ENCODE measurements around the gene FLRT1.

FLRT1 gene
- 0 reads per million in 4 donors for total RNA-seq

GRCh38 chr11:64035576-64035975 lies at the start of gene FLRT1:
Gene FLRT1, plus strand, starts transcription at chr11:64035931. Its CDS starts 80,337 bp downstream, at chr11:64116268.
- no peak for DNase-seq

- DNase-seq: peak; percentile 77 to 91 (median 81)
Observed at GRCh38 chr11:63986156-63986931, 49.4 kb upstream of the FLRT1 start, which contains the start of gene OTUB1. Gene OTUB1, plus strand, starts transcription at chr11:63986438. Its CDS starts 19 bp downstream, at chr11:63986457.

- DNase-seq: no peak
Observed at GRCh38 chr11:63986932-63987513, 48.7 kb upstream of the FLRT1 start.

GRCh38 chr11:63991558-63991957 lies 44.2 kb upstream of the FLRT1 start:
- no peak for DNase-seq

- DNase-seq: no peak
Observed at GRCh38 chr11:63993100-63993499, 42.6 kb upstream of the FLRT1 start.

- no peak for DNase-seq
Observed at GRCh38 chr11:63993993-63994392, 41.7 kb upstream of the FLRT1 start.

- DNase-seq: no peak
Observed at GRCh38 chr11:63996512-63996911, 39.2 kb upstream of the FLRT1 start.

- no peak for DNase-seq
Observed at GRCh38 chr11:63997104-63997700, 38.5 kb upstream of the FLRT1 start.

- no peak for DNase-seq
Observed at GRCh38 chr11:63997801-63998337, 37.9 kb upstream of the FLRT1 start.

- no peak for DNase-seq
Observed at GRCh38 chr11:63998558-63999348, 37.0 kb upstream of the FLRT1 start.

- peak; percentile 36 to 57 (median 50) for DNase-seq
Observed at GRCh38 chr11:63999349-64000025, 36.2 kb upstream of the FLRT1 start.

- DNase-seq: peak; percentile 60 to 78 (median 68)
Observed at GRCh38 chr11:64000026-64000739, 35.5 kb upstream of the FLRT1 start.

GRCh38 chr11:64000740-64001483 lies 34.8 kb upstream of the FLRT1 start:
- DNase-seq: no peak

GRCh38 chr11:64001484-64002420 lies 34.0 kb upstream of the FLRT1 start:
- no peak for DNase-seq

GRCh38 chr11:64003807-64004589 lies 31.7 kb upstream of the FLRT1 start:
- no peak for DNase-seq

GRCh38 chr11:64004590-64004984 lies 31.1 kb upstream of the FLRT1 start:
- DNase-seq: no peak

- no peak for DNase-seq
Observed at GRCh38 chr11:64005691-64006090, 30.0 kb upstream of the FLRT1 start.

- no peak for DNase-seq
Observed at GRCh38 chr11:64006398-64006797, 29.3 kb upstream of the FLRT1 start.

Data from T-helper 1 cell (primary cell).